PC-9 (cell line): Measurements from ENCODE around the gene MAN2A1.

Source experiments
- EZH2 ChIP-seq: fragments of 200-600 bp; sonication (generic); IDR thresholded peaks from 2 replicates; pipeline ENCODE4 v1.8.0; 2017; ENCODE audit warnings: antibody characterized with exemption, low read depth
- TF ChIP-seq, protein P1 (sequence below): fragments of 200-600 bp; sonication (generic); conservative IDR thresholded peaks from 2 replicates; pipeline ENCODE4 v1.6.1; 2017; ENCODE audit warnings: mixed run types, antibody characterized with exemption, mild to moderate bottlenecking, moderate library complexity

GRCh38 chr5:109877670-109878045, 187.9 kb downstream of the MAN2A1 start:
- TF ChIP-seq, protein P1, sequence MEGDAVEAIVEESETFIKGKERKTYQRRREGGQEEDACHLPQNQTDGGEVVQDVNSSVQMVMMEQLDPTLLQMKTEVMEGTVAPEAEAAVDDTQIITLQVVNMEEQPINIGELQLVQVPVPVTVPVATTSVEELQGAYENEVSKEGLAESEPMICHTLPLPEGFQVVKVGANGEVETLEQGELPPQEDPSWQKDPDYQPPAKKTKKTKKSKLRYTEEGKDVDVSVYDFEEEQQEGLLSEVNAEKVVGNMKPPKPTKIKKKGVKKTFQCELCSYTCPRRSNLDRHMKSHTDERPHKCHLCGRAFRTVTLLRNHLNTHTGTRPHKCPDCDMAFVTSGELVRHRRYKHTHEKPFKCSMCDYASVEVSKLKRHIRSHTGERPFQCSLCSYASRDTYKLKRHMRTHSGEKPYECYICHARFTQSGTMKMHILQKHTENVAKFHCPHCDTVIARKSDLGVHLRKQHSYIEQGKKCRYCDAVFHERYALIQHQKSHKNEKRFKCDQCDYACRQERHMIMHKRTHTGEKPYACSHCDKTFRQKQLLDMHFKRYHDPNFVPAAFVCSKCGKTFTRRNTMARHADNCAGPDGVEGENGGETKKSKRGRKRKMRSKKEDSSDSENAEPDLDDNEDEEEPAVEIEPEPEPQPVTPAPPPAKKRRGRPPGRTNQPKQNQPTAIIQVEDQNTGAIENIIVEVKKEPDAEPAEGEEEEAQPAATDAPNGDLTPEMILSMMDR, result no peak
- no peak for TF ChIP-seq EZH2
